Measurements from ENCODE around the gene ASCC1.

- TF ChIP-seq, protein P1, sequence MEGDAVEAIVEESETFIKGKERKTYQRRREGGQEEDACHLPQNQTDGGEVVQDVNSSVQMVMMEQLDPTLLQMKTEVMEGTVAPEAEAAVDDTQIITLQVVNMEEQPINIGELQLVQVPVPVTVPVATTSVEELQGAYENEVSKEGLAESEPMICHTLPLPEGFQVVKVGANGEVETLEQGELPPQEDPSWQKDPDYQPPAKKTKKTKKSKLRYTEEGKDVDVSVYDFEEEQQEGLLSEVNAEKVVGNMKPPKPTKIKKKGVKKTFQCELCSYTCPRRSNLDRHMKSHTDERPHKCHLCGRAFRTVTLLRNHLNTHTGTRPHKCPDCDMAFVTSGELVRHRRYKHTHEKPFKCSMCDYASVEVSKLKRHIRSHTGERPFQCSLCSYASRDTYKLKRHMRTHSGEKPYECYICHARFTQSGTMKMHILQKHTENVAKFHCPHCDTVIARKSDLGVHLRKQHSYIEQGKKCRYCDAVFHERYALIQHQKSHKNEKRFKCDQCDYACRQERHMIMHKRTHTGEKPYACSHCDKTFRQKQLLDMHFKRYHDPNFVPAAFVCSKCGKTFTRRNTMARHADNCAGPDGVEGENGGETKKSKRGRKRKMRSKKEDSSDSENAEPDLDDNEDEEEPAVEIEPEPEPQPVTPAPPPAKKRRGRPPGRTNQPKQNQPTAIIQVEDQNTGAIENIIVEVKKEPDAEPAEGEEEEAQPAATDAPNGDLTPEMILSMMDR (IDR thresholded peaks at IDR 0.05; ENCODE audit: poor library complexity), result no peak
- no peak for TF ChIP-seq EZH2 (IDR thresholded peaks at IDR 0.05; ENCODE audit: borderline replicate concordance)
Observed at GRCh38 chr10:72240371-72240770, 24.3 kb upstream of the ASCC1 start.
